Measurements from ENCODE around the gene CLEC4A.
"Not testable (repeated sequence)": the region's sequence is repeated elsewhere in the genome, so short reads cannot be mapped to it uniquely, and the experiment has no call there.

CLEC4A gene

GRCh38 chr12:8123124-8123912 lies at the start of gene CLEC4A:
Gene CLEC4A (plus strand): TSS chr12:8123617. CDS start chr12:8123879, 262 bp downstream.
- no peak for DNase-seq (ENCODE audit: low spot score)

- no peak for DNase-seq (ENCODE audit: low spot score)
Observed at GRCh38 chr12:8075935-8076334, 47.5 kb upstream of the CLEC4A start.

GRCh38 chr12:8076366-8076765 lies 47.1 kb upstream of the CLEC4A start:
- DNase-seq (ENCODE audit: low spot score) = no peak

GRCh38 chr12:8077207-8077606 lies 46.2 kb upstream of the CLEC4A start:
- DNase-seq (ENCODE audit: low spot score) = no peak

- DNase-seq (ENCODE audit: low spot score) = peak; percentile 74
Observed at GRCh38 chr12:8078398-8078797, 45.0 kb upstream of the CLEC4A start.

GRCh38 chr12:8078916-8079315 lies 44.5 kb upstream of the CLEC4A start:
- DNase-seq (ENCODE audit: low spot score) = no peak

GRCh38 chr12:8080120-8080519 lies 43.3 kb upstream of the CLEC4A start:
- DNase-seq (ENCODE audit: low spot score) = peak; percentile 47

GRCh38 chr12:8081251-8081920 lies 42.0 kb upstream of the CLEC4A start:
- DNase-seq (ENCODE audit: low spot score) = peak; percentile 69

- DNase-seq (ENCODE audit: low spot score) = peak; percentile 56
Observed at GRCh38 chr12:8082808-8083100, 40.7 kb upstream of the CLEC4A start.

- DNase-seq (ENCODE audit: low spot score) = not testable (repeated sequence)
Observed at GRCh38 chr12:8084351-8084750, 39.1 kb upstream of the CLEC4A start.

- no peak for DNase-seq (ENCODE audit: low spot score)
Observed at GRCh38 chr12:8087666-8088065, 35.8 kb upstream of the CLEC4A start.

GRCh38 chr12:8088574-8088973 lies 34.8 kb upstream of the CLEC4A start:
- no peak for DNase-seq (ENCODE audit: low spot score)

- not testable (repeated sequence) for DNase-seq (ENCODE audit: low spot score)
Observed at GRCh38 chr12:8089277-8089676, 34.1 kb upstream of the CLEC4A start.

- no peak for DNase-seq (ENCODE audit: low spot score)
Observed at GRCh38 chr12:8089716-8090115, 33.7 kb upstream of the CLEC4A start.

GRCh38 chr12:8093291-8093690 lies 30.1 kb upstream of the CLEC4A start:
- no peak for DNase-seq (ENCODE audit: low spot score)

GRCh38 chr12:8096281-8096915 lies 27.0 kb upstream of the CLEC4A start:
- no peak for DNase-seq (ENCODE audit: low spot score)

GRCh38 chr12:8099235-8099634 lies 24.2 kb upstream of the CLEC4A start:
- no peak for DNase-seq (ENCODE audit: low spot score)

GRCh38 chr12:8108808-8109398 lies 14.5 kb upstream of the CLEC4A start:
- peak; percentile 91 for DNase-seq (ENCODE audit: low spot score)

- DNase-seq (ENCODE audit: low spot score) = not testable (repeated sequence)
Observed at GRCh38 chr12:8113117-8113516, 10.3 kb upstream of the CLEC4A start.

- no peak for DNase-seq (ENCODE audit: low spot score)
Observed at GRCh38 chr12:8120072-8120713, 3.2 kb upstream of the CLEC4A start.

GRCh38 chr12:8127138-8127537 lies 3.7 kb downstream of the CLEC4A start:
- DNase-seq (ENCODE audit: low spot score) = no peak
